OCI-LY1 (cell line): ENCODE results near the gene ACMSD.
A peak's percentile ranks its signal among the peaks of the same experiment; 100 is the strongest.

Experiments
- H2AFZ ChIP-seq: fragments of 200-600 bp; sonication (generic), shearing (Covaris generic); 2 replicates; pipeline ENCODE4 v1.6.0; 2014; ENCODE audit warnings: antibody characterized with exemption, mild to moderate bottlenecking, low read length
- H3F3A ChIP-seq: fragments of 200-600 bp; sonication (generic), shearing (Covaris generic); 2 replicates; pipeline ENCODE4 v1.6.0; 2014; ENCODE audit warnings: mild to moderate bottlenecking, antibody characterized with exemption, low read length, moderate library complexity; ENCODE audit not compliant: insufficient read depth
- H3K27ac ChIP-seq: fragments of 200-600 bp; sonication (generic); 2 replicates; pipeline ENCODE4 v1.5.1; 2014; ENCODE audit warnings: low read length, mixed run types, mild to moderate bottlenecking, low read depth; ENCODE audit not compliant: poor library complexity, severe bottlenecking
- H3K27me3 ChIP-seq: fragments of 200-600 bp; sonication (generic); 2 replicates; pipeline ENCODE4 v1.6.0; 2014; ENCODE audit warnings: antibody characterized with exemption, mild to moderate bottlenecking, low read length, moderate library complexity; ENCODE audit not compliant: insufficient read depth
- H3K36me3 ChIP-seq: fragments of 200-600 bp; sonication (generic); 2 replicates; pipeline ENCODE4 v1.6.1; 2014; ENCODE audit warnings: mild to moderate bottlenecking, antibody characterized with exemption, low read length, moderate library complexity, mixed read lengths; ENCODE audit not compliant: insufficient read depth
- H3K4me1 ChIP-seq: fragments of 200-600 bp; sonication (generic); 2 replicates; pipeline ENCODE4 v1.5.1; 2014; ENCODE audit warnings: mild to moderate bottlenecking, low read length, moderate library complexity; ENCODE audit not compliant: insufficient read depth, severe bottlenecking
- H3K4me2 ChIP-seq: fragments of 200-600 bp; sonication (generic), shearing (Covaris generic); 2 replicates; pipeline ENCODE4 v1.6.1; 2014; ENCODE audit warnings: low read length
- H3K4me3 ChIP-seq: fragments of 200-600 bp; sonication (generic); 2 replicates; pipeline ENCODE4 v1.5.1; 2014; ENCODE audit warnings: low read length, low read depth, mild to moderate bottlenecking, mixed read lengths; ENCODE audit not compliant: poor library complexity, severe bottlenecking
- H3K79me2 ChIP-seq: fragments of 200-600 bp; shearing (Covaris generic); 2 replicates; pipeline ENCODE4 v1.6.1; 2016; ENCODE audit warnings: mixed run types, low read length, mixed read lengths; ENCODE audit not compliant: insufficient read depth
- H3K9ac ChIP-seq: fragments of 200-600 bp; sonication (generic), shearing (Covaris generic); 2 replicates; pipeline ENCODE4 v1.6.1; 2014; ENCODE audit warnings: mild to moderate bottlenecking, low read length, mixed read lengths
- H3K9me2 ChIP-seq: fragments of 200-600 bp; sonication (generic), shearing (Covaris generic); 2 replicates; pipeline ENCODE4 v1.6.1; 2014; ENCODE audit warnings: low read depth, mild to moderate bottlenecking, low read length, mixed read lengths
- H3K9me3 ChIP-seq: fragments of 200-600 bp; shearing (Covaris generic); 2 replicates; pipeline ENCODE4 v1.6.1; 2014; ENCODE audit warnings: low read length, mixed read lengths
- H4K20me1 ChIP-seq: fragments of 200-600 bp; sonication (generic), shearing (Covaris generic); 2 replicates; pipeline ENCODE4 v1.6.0; 2016; ENCODE audit warnings: mild to moderate bottlenecking, low read length; ENCODE audit not compliant: insufficient read depth
- CTCF ChIP-seq: fragments of 200-600 bp; sonication (generic), shearing (Covaris generic); IDR thresholded peaks from 2 replicates; pipeline ENCODE4 v1.5.1; 2017; ENCODE audit warnings: mild to moderate bottlenecking, antibody characterized with exemption, low read length, moderate library complexity, mixed read lengths
- EZH2 ChIP-seq: fragments of 200-600 bp; sonication (generic), shearing (Covaris generic); IDR thresholded peaks from 2 replicates; pipeline ENCODE4 v1.8.0; 2017; ENCODE audit warnings: borderline replicate concordance, mixed run types, mild to moderate bottlenecking, antibody characterized with exemption, low read length, moderate library complexity, mixed read lengths

ACMSD gene

GRCh38 chr2:134838143-134838620, at the start of gene ACMSD:
Gene ACMSD (plus strand): TSS chr2:134838616. CDS start chr2:134838683, 67 bp downstream.
- H3K9ac ChIP-seq: no peak within 1 kb of the TSS
- no peaks in the 10 kb centered on the region for H3K27me3 ChIP-seq
- H3K79me2 ChIP-seq: no peaks in the 10 kb centered on the region
- H3K4me3 ChIP-seq: no peak within 1 kb of the TSS
- H3K4me2 ChIP-seq: no peak within 1 kb of the TSS
- H3K9me3 ChIP-seq: peaks cover 5% of the 10 kb centered on the region
- TF ChIP-seq EZH2: no peak
- TF ChIP-seq CTCF: no peak
- no peak within 1 kb of the TSS for H2AFZ ChIP-seq
- no peaks in the 10 kb centered on the region for H3K36me3 ChIP-seq
- H3K4me1 ChIP-seq: no peaks in the 10 kb centered on the region
- H3F3A ChIP-seq: no peaks in the 10 kb centered on the region
- no peaks in the 10 kb centered on the region for H4K20me1 ChIP-seq
- no peak within 1 kb of the TSS for H3K27ac ChIP-seq
- H3K9me2 ChIP-seq: no peaks in the 10 kb centered on the region

DNA sequence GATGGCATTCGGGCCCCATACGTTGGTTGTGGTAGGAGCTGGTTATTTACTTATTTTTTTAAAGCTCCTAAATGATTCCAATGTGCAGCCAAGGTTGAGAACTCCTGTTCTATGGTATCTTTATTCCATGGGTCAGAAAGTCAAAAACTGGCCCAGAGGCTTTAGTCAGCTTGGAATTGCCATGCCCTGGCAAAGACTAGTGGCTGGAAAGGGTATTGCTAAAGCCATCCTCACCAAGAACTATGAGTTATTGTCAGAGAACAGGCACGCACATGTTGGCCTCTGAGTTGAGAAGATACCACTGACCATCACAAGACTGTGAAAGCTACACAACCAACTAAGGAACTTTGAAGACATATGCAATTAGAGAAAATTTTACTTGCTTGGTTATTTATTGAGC, 47.9 kb upstream of the ACMSD start:
- Histone ChIP-seq H3K9ac (no peak overlapping the region), H3K79me2 (no peaks in the 10 kb centered on the region), H3K27me3 (no peaks in the 10 kb centered on the region), H4K20me1 (no peaks in the 10 kb centered on the region), H2AFZ (no peak overlapping the region), H3K9me3 (no peaks in the 10 kb centered on the region), H3K4me1 (no peaks in the 10 kb centered on the region), H3K9me2 (no peaks in the 10 kb centered on the region), H3K4me2 (no peak overlapping the region), H3K27ac (no peak overlapping the region), H3K4me3 (no peak overlapping the region), H3K36me3 (no peaks in the 10 kb centered on the region), H3F3A (no peaks in the 10 kb centered on the region)
- TF ChIP-seq EZH2 (no peak), CTCF (peak; percentile 21; the same call in 1 of the 2 replicates)

- no peak overlapping the region for H3K4me2 ChIP-seq
- H3K9me3 ChIP-seq: no peaks in the 10 kb centered on the region
- no peaks in the 10 kb centered on the region for H3F3A ChIP-seq
- H3K36me3 ChIP-seq: no peaks in the 10 kb centered on the region
- H2AFZ ChIP-seq: no peak overlapping the region
- H3K27ac ChIP-seq: no peak overlapping the region
- no peak overlapping the region for H3K9ac ChIP-seq
- H3K4me3 ChIP-seq: no peak overlapping the region
- no peaks in the 10 kb centered on the region for H3K9me2 ChIP-seq
- no peaks in the 10 kb centered on the region for H4K20me1 ChIP-seq
- no peaks in the 10 kb centered on the region for H3K79me2 ChIP-seq
- H3K4me1 ChIP-seq: no peaks in the 10 kb centered on the region
- H3K27me3 ChIP-seq: 0 out of 2 replicates have a peak, but pooled peaks cover 2% of the 10 kb centered on the region
- TF ChIP-seq EZH2 (no peak), CTCF (no peak)
Observed at GRCh38 chr2:134791616-134792015, 46.8 kb upstream of the ACMSD start.
